Transverse colon (tissue), 4 donors: Measurements from ENCODE around the gene ERCC6L2. TPM values are rescaled to one million over a fixed set of nuclear protein-coding genes. Genes with fewer than 3 reads are reported as not detected.

ENCODE experiments used
- DNase-seq: peaks from one replicate; pipeline ENCODE4 v3.0.0-alpha.2; 2019
- H3K27ac ChIP-seq, 4 donors: fragments of 200-600 bp; sonication (generic); 2 replicates each; pipeline ENCODE4 v1.5.1; 2016 to 2018; ENCODE audit warnings: inconsistent platforms in 4 of 4
- H3K27me3 ChIP-seq: fragments of 200-600 bp; sonication (generic); 2 replicates; pipeline ENCODE4 v1.5.1; 2017; ENCODE audit warnings: inconsistent platforms
- H3K36me3 ChIP-seq, 4 donors: fragments of 200-600 bp; sonication (generic); 2 replicates each; pipeline ENCODE4 v1.5.1; 2017 to 2019; ENCODE audit warnings: inconsistent platforms in 4 of 4
- H3K4me1 ChIP-seq, 4 donors: fragments of 200-600 bp; sonication (generic); 2 replicates each; pipeline ENCODE4 v1.5.1; 2017 to 2020; ENCODE audit warnings: inconsistent platforms in 4 of 4
- H3K4me3 ChIP-seq, 4 donors: fragments of 200-600 bp; sonication (generic); 1 replicate in 1 of 4; 2 replicates in 3 of 4; pipeline versions ENCODE4 v1.5.1 to v1.6.1; 2017 to 2019; ENCODE audit warnings: inconsistent platforms in 4 of 4
- H3K9me3 ChIP-seq, 2 donors: fragments of 200-600 bp; sonication (generic); 2 replicates each; pipeline ENCODE4 v1.5.1; 2017 to 2019; ENCODE audit warnings: inconsistent platforms in 2 of 2
- EP300 ChIP-seq: sonication (generic); formaldehyde crosslinking; IDR thresholded peaks from one replicate; pipeline ENCODE4 v1.6.1; 2017; ENCODE audit warnings: antibody characterized with exemption, low read depth
- POLR2A ChIP-seq: fragments of 450-650 bp; IDR thresholded peaks from one replicate; pipeline ENCODE4 v1.6.1; 2016; ENCODE audit warnings: antibody characterized with exemption, mild to moderate bottlenecking, moderate library complexity
- POLR2AphosphoS5 ChIP-seq, 3 donors: sonication (generic); formaldehyde crosslinking; IDR thresholded peaks; one replicate each; pipeline ENCODE4 v1.6.1; 2016; ENCODE audit warnings: antibody characterized with exemption in 3 of 3
- WGBS, 2 donors: methylation state at CpG; one replicate each; pipeline ENCODE4 v1.1.5; 2018; ENCODE audit warnings: low coverage in 1 of 2; 5-methylcytosine and 5-hydroxymethylcytosine counted together
- in situ Hi-C, 4 donors: fragments of 200-750 bp; cut with MboI; loops; one replicate each; pipeline versions ENCODE4 v1.15.0 to v1.15.1; 2017; ENCODE audit warnings: low sequenced_read_pairs in 3 of 4, low pct_ligation_motif_present in 1 of 4, low pct_unique_long_range_greater_than_20kb in 1 of 4
- intact Hi-C: fragments of 100-400 bp; cut with DNase I; formaldehyde crosslinking; loops from one replicate; pipeline ENCODE4 v1.15.1; 2023; ENCODE audit warnings: low total_unique reads
- total RNA-seq, 4 donors: library from RNA; depleted of rRNA; stranded (reverse); fragments of >200 nt; gene quantifications; one replicate each; pipeline ENCODE4 v1.1.0, GENCODE V29; 2016
- TF ChIP-seq, protein P1 (sequence below), 5 experiments: fragments of 200-600 bp in 3 of 5; fragments of 450-650 bp in 2 of 5; sonication (generic) in 3 of 5; IDR thresholded peaks; 1 replicate in 2 of 5; 2 replicates in 3 of 5; pipeline ENCODE4 v1.5.1; 2016 to 2017; ENCODE audit warnings: antibody characterized with exemption in 5 of 5, inconsistent platforms in 3 of 5, mild to moderate bottlenecking in 2 of 5, moderate library complexity in 1 of 5

The ERCC6L2 gene
- total RNA-seq, 4 donors from 2014 or later, result 62.7 to 84.6 (median 77.3) TPM

GRCh38 chr9:95857124-95857523 lies 18.4 kb upstream of the ERCC6L2 start:
- in situ Hi-C loops (no loop called here), intact Hi-C loops (no loop called here)
- H3K4me3 ChIP-seq, result no peak overlapping the region
- DNase-seq, result no peak
- no peak overlapping the region for H3K27ac ChIP-seq
- H3K27me3 ChIP-seq, result no peaks in the 10 kb centered on the region
- peaks cover 0 to 9% (median 0%) of the 10 kb centered on the region in 4 donors for H3K4me1 ChIP-seq
- 38 to 75% methylated on average over 2 of the region's 2 CpGs for WGBS, 2 donors
- H3K36me3 ChIP-seq, result no peaks in the 10 kb centered on the region
- TF ChIP-seq EP300 (no peak), POLR2AphosphoS5 (IDR thresholded peaks at IDR 0.05) (no peak), POLR2A (no peak)
- TF ChIP-seq, protein P1, sequence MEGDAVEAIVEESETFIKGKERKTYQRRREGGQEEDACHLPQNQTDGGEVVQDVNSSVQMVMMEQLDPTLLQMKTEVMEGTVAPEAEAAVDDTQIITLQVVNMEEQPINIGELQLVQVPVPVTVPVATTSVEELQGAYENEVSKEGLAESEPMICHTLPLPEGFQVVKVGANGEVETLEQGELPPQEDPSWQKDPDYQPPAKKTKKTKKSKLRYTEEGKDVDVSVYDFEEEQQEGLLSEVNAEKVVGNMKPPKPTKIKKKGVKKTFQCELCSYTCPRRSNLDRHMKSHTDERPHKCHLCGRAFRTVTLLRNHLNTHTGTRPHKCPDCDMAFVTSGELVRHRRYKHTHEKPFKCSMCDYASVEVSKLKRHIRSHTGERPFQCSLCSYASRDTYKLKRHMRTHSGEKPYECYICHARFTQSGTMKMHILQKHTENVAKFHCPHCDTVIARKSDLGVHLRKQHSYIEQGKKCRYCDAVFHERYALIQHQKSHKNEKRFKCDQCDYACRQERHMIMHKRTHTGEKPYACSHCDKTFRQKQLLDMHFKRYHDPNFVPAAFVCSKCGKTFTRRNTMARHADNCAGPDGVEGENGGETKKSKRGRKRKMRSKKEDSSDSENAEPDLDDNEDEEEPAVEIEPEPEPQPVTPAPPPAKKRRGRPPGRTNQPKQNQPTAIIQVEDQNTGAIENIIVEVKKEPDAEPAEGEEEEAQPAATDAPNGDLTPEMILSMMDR (IDR thresholded peaks at IDR 0.05), result no peak
- peaks cover 0 to 5% of the 10 kb centered on the region in 2 donors for H3K9me3 ChIP-seq

DNA sequence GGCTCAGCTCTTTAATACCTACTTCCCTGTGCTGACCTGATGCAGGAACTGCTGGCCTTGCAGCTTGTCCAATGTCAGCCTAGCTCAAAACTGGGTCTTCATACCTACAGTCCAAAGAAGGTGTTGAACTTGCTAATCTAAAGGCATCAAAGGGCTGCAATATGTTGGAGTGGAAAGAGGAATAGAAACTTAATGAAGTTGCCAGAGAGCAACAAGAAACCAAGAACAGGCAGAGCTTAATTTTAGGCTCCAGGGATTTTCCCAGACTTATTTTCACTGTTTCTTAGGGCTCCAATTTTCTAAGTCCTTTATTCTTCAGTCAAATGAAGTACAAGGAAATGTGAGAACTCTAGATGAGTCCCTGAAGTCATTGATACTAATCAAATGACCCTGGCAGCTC lies 17.6 kb upstream of the ERCC6L2 start:
- Histone ChIP-seq H3K27ac (no peak overlapping the region), H3K27me3 (no peaks in the 10 kb centered on the region), H3K36me3 (no peaks in the 10 kb centered on the region), H3K9me3 (peaks cover 6 to 13% of the 10 kb centered on the region in 2 donors), H3K4me3 (no peak overlapping the region), H3K4me1 (peaks cover 0 to 9% (median 0%) of the 10 kb centered on the region in 4 donors)
- intact Hi-C loops (no loop called here), in situ Hi-C loops (no loop called here)
- DNase-seq, result no peak
- TF ChIP-seq, protein P1 (IDR thresholded peaks at IDR 0.05), result no peak
- no peak for TF ChIP-seq POLR2A
- TF ChIP-seq EP300, result no peak

GRCh38 chr9:95862343-95862742 lies 13.1 kb upstream of the ERCC6L2 start:
- intact Hi-C loops (no loop called here), in situ Hi-C loops (no loop called here)
- Histone ChIP-seq H3K4me3 (no peak overlapping the region), H3K36me3 (no peaks in the 10 kb centered on the region), H3K27me3 (no peaks in the 10 kb centered on the region), H3K9me3 (peaks cover 7 to 16% of the 10 kb centered on the region in 2 donors), H3K27ac (no peak overlapping the region), H3K4me1 (peaks cover 0 to 5% (median 0%) of the 10 kb centered on the region in 4 donors)
- TF ChIP-seq EP300 (no peak), POLR2AphosphoS5 (IDR thresholded peaks at IDR 0.05) (no peak), POLR2A (no peak)
- TF ChIP-seq, protein P1 (IDR thresholded peaks at IDR 0.05), result no peak
- DNase-seq, result no peak

DNA sequence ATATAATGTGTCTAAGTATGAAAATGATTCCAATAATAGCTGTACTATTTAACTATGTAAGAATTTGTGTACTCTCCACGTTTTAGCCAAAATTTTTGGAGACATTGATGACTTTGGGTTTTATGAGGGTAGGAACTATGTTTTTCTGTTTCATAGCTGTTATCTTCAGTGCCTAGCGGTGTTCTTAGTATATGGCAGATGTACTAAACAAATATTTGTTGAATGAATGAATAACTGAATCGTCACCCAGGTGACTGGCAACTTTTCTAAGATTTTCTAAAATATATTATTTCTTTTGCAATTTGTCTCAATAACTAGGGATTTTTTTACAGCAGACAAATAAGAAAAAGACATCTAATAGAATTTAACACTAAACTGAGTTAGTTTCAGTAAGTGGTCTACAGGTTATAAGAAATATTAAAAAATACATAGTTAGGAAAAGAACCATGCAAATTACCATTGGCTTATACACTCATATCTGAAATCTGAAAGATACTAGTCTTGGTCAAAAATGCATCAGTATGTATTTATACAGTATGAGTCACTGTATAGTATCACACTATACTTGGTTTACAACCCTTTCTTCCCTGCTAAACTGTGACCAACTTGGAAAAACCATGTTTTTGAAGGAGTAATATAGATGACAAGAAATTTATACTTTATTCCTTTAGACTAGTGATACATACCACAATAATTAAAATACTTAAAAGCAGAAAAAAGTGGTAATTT lies 10.5 kb upstream of the ERCC6L2 start:
- WGBS, 2 donors, result 72 to 74% methylated on average over 3 of the region's 3 CpGs
- Histone ChIP-seq H3K27me3 (no peaks in the 10 kb centered on the region), H3K36me3 (no peaks in the 10 kb centered on the region), H3K4me1 (no peaks in the 10 kb centered on the region), H3K27ac (no peak overlapping the region), H3K9me3 (peaks cover 7 to 22% of the 10 kb centered on the region in 2 donors), H3K4me3 (no peak overlapping the region)
- TF ChIP-seq POLR2A (no peak), EP300 (no peak)
- TF ChIP-seq, protein P1 (IDR thresholded peaks at IDR 0.05), result no peak
- DNase-seq, result no peak
- intact Hi-C loops (no loop called here), in situ Hi-C loops (no loop called here)
